Activated CD8-positive, alpha-beta memory T cell treated with anti-CD3 and anti-CD28 coated beads for 48 hours (primary cell): ENCODE measurements around the gene PSMB5.

Experiments used
- DNase-seq, 3 experiments: peaks; one replicate each; pipeline ENCODE4 v3.0.0-alpha.2; 2020; ENCODE audit warnings: low read depth in 2 of 3, low spot score in 2 of 3

PSMB5 gene

DNA sequence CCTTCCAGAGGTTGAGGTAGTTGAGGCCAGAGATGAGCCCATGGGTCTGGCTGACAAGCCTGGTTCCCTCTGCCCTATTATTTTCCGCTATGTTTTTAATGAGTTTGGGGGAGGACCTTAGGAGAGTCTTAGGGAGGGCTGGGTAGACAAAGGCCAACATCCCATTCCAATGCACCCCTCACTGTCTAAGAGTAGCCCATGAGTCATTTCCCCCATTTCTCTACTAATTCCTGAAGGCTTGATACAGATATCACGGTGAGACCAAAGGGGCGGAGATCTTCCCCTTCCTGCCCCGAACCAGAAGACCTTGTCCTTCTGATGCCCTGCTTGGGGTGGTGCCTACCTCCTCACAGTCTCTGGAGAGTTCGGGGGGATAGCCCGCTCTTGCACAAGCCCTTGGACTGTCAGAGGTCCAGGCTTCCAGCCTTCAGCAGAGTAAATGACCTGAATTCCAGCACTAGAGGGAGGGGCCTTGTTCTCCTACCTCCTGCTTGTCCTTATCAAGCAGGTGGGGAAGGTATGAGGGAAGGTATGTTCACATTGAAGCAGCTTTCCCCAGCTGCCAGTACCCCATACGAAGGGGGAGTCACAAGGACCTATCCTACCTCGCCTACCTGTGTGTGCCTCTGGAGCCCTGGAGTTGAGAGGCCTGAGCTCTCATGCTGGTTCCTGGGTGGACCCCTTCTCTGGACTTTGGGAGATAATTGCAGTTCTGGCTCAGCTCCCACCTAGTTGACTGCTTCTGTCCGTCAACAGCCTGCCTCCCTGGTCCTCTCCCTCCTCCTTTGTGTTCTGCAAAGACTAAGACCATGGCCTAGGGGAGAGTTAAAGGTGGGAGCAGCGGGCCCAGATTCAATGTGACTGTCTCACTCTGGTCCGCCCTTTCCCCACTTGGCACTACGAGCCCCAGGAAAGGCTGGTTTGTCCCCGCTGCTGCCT is 11.0 kb upstream of the PSMB5 start:
- no peak for DNase-seq

DNA sequence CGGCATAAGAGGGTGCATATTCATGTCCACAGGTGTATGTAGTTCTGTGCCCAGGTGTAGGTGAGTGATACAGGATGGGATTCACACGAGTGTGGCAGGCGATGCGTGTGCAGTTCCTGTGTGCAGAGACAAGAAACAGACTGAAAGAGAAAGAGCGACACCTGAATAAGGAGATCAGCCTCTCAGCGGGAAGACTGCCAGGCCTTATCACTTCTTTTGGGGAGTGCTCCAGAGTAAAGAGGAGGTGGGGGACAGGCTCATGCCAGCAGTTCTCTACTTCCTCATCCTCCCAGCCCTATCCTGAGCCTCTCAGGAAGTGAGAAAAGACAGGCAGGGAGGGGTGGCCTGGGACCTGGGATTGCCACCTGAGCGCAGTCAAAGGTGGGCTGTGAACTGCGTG is 10.1 kb upstream of the PSMB5 start:
- DNase-seq: no peak

DNA sequence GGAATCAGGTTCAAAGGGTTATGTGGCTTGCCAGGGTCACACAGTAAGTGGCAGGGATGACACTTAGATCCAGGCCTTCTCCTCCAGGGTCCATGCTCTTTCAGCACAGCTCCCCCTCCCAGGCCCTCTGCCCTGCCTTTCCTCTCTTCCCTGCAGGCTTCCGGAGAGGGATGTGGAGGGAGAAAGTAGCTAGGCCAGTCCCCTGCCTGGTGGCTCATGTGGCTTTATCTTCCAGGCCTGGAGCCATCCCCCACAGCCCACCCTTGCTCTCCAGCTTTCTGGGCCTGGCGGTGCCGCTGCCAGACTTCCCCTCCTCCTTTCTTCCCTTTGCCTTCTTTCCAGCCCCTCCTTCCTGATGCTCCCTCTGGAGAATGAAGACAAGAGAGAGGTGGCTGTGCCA is 9.1 kb upstream of the PSMB5 start:
- DNase-seq: no peak

DNA sequence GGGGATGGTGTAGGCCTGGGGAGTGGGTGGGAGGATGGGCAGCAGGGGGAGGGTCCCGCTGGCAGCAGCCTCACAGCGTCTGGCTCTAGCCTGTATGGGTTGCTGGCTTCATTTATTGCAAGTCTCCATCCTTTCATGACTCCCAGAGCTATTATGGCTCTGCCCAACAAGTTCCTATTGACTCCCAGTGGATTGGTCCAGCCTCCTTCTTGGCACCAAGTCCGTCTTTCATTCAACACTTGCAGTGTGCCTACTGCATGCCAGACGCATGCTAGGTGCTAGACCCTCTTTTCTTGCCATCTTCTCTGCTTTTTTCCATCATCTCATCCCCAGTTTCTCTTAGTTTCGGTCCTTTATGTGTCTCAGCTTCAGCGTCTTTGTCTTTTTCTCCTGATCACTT is 8.4 kb upstream of the PSMB5 start:
- DNase-seq: no peak

DNA sequence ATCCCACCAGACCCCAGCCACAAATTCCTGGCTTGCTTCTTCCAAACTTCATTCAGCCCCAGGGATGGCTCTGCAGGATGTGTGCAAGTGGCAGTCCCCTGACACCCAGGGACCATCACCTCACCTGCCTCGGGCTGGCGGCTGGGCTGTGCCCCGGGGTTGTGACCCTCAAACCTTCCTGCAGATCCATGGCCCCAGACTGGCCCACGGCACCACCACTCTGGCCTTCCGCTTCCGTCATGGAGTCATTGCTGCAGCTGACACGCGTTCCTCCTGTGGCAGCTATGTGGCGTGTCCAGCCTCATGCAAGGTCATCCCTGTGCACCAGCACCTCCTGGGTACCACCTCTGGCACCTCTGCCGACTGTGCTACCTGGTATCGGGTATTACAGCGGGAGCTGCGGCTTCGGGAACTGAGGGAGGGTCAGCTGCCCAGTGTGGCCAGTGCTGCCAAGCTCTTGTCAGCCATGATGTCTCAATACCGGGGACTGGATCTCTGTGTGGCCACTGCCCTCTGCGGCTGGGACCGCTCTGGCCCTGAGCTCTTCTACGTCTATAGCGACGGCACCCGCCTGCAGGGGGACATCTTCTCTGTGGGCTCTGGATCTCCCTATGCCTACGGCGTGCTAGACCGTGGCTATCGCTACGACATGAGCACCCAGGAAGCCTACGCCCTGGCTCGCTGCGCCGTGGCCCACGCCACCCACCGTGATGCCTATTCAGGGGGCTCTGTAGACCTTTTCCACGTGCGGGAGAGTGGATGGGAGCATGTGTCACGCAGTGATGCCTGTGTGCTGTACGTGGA is 7.7 kb upstream of the PSMB5 start, which contains the start of gene PSMB11:
Gene PSMB11 (plus strand): TSS at position 51 of the 804 bp plus-strand sequence. CDS start 14 bp downstream, at position 65.
- DNase-seq: no peak

DNA sequence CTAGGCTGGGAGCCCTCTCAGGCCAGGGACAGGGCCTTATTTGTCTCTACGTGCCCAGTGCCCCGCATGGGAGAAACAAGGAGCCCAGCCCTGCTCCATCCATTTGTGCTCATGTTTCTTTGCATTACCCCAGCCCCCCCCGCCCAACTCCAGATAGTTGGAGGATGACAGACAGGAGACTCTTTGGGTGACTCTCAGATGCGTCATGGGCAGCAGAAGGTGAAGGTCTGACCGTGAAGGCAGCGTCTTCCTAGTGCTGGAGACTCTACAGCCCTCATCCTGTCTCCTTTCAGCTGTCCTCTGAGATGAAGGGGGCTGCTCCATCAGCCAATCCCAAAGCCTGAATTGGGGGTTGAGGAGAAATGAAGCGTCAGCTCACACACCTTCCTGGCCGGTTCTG is 7.0 kb upstream of the PSMB5 start:
- no peak for DNase-seq

DNA sequence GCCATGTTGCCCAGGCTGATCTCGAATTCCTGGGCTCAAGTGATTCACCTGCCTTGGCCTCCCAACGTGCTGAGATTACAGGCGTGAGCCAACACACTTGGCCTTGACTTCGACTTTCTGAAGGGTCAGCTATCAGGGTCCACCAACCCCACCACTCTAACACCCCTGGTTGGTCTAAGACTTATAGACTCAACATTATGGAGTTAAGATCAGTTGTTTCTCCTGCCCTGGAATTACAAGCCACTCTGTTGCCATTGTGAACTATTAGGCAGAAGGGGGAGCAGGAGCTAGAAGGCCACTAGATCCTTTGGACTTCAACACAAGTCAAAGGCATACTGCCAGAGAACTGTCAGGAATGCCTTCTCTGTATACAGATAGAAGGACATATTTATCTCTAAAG is 5.4 kb upstream of the PSMB5 start:
- no peak for DNase-seq

DNA sequence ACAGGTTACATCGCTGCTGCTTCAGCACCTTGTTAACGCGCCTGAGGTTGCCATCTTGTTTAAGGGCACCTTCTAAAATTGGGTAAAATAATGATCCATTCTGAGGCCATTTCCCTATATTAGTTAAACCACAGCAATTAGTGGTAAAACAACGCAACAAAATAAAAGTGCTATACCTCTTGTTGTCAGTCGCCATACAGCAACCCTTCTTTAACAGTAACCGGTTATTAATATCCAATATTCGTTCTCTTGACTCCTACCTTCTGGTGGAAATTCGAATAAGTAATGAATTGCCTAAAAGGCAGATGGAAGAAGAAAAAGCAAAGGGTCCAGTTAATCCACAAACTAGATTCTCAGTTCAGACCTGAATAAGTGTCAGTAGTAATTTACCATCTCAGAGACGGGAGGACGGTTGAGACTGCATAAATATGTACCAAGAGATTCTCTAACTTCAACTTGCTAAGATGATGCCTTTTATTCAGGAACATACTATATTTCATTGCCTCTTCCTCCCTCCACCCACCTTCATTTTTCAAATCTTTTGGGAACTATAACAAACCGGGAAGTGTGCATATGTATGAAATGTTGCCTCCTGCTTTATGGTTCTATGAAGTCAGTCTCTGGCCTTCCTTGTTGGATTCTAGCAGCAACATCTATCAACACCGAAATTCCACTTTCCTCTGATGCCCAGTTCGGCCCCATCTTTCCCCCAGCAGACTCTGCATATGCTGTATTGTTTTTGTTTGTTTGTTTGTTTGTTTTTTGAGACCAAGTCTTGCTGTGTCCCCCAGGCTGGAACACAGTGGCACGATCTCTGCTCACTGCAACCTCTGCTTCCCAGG is 824 bp upstream of the PSMB5 start:
- no peak for DNase-seq

DNA sequence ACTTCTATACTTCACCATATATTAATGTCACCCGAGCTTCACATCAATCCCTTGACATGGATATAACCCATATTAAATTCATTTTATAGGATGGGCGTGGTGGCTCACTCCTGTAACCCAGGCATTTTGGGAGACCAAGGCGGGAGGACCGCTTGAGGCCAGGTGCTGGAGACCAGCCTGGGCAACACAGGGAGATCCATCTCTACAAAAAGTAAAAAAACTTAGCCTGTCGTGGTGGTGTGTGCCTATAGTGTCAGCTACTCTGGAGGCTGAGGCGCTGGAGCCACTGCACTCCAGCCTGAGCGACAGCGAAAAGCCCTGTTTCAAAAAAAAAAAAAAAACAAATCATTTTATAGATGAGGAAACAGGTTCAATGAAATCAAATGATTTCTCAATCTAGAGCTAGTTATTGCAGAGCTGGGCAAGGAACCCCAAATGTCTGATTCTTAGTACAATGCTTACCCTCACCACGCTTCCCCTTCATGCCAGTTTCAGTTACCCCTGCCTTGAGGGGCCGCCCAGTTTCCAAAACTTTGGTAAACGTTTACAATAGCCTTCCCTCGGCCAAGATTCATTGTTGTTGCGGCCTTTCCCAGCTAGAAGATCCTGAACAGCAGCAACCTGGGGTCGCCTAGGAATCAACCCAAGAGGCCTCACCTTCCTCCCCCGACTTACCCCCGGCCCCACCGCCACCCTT is 751 bp downstream of the PSMB5 start:
- DNase-seq: no peak

DNA sequence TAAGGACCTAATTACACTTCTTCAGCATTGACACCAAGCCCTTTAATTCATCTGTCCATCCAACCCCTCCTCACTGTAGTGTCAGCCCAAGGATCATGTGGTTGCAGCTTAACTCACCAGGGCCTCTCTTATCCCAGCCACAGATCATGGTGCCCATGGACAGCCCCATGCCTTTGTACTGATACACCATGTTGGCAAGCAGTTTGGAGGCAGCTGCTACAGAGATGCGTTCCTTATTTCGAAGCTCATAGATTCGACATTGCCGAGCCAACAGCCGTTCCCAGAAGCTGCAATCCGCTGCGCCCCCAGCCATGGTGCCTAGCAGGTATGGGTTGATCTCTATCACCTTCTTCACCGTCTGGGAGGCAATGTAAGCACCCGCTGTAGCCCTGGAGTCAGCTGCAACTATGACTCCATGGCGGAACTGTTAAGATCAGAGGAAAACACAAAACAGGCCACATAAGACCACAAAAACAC is 1.4 kb downstream of the PSMB5 start:
- no peak for DNase-seq

DNA sequence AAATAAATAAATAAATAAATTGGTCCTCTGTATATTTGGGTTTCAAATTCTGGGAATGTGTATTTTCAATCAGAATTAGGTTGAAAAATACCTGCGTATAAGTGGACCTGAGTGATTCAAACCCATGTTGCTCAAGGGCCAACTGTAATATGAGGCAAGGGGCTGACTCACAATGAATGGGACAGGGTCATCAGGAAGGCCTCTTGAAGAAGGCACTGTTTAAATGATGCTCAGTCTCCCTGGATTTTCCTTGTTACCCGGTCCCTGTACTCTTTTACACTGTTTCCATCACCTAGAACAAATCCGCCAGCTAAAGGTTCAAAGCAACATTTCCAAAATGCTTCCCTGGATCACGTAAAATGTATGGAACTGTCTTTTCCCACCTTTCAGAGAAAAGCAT is 3.8 kb downstream of the PSMB5 start:
- no peak for DNase-seq

DNA sequence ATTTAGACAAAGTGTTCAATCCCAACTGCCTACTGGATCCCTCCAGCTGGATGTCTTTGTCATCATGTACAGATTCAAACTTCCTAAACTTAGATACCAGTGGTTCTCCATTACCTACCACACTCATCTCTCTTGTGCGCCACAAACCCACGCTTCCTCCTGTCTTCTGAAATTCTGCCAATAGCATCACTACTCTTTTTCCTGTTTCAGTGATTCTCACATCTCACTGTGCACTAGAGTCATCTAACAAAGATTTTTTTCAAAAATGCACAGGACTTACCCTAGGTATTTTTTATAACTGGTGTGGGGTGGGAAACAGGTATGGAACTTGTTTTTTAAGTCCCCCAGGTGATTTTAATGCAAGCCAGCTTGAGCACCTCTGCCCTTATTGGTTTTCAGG is 5.9 kb downstream of the PSMB5 start:
- DNase-seq: no peak

DNA sequence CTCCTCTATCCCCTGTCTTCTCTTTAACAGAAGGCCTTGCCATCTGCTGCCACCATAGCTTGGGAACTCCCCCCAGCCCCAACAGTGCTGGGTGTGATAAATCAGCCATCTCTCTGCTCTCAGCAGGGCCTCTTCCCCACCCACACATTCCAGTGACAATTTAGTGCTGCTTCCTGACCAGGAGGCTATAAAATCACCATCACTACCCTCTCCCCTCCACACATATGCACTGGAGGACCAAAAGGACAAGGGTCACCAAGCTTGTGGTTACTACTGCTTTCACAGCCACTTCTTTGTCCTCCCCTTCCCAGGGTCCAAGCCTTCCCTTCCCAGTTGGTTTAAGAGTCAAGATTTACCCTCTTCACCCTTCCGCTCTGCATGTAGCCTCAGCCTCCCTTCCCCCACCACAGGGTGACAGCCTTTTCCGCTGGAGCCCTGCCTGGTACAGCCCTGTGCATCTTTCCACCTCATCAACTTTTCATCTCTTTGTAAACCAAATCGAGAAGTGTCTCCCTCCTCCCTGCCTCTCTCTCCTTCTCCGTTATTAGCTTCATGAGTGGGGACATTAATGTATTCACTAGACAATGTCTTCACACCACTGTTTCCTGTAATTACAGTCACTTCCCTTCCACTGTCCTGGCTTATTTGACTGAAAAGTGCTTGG is 9.4 kb downstream of the PSMB5 start:
- no peak for DNase-seq

DNA sequence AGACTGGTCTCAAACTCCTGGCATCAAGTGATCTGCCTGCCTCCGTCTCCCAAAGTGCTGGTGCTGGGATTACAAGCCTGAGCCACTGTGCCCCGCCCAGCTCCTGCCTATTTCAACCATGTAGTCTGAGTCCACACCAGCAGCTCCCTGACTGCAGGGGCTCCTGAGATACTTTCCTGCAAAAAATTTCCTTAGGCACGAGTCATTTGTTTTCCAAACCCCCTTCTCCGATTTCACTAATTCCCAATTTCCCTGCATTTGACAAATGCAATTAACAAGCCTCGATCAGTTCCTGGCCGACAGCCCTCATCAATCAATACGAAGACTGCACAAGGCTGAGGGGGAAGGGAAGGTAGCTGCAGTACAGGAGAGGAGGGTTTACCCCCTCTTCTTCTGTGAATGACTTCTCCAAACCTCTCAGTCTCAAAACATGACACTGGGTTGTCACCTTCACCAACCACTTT is 10.1 kb downstream of the PSMB5 start:
- no peak for DNase-seq

DNA sequence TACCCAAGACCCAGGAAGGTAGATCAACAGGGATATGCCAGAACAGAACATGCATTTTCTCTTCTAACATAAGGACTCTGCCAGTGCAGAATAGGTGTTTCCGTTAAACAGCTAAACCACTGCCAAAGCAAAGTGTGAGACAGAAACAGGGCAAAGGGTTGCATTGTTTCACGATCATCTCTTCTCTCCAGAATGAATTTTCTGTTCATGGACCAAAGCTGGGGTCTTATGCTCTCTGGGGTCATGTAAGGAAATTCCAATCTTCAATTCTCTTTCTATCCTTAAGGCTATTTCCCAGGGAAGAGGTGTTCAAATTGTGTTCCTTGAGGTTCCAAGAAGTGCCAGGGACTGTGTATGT is 10.9 kb downstream of the PSMB5 start:
- no peak for DNase-seq

DNA sequence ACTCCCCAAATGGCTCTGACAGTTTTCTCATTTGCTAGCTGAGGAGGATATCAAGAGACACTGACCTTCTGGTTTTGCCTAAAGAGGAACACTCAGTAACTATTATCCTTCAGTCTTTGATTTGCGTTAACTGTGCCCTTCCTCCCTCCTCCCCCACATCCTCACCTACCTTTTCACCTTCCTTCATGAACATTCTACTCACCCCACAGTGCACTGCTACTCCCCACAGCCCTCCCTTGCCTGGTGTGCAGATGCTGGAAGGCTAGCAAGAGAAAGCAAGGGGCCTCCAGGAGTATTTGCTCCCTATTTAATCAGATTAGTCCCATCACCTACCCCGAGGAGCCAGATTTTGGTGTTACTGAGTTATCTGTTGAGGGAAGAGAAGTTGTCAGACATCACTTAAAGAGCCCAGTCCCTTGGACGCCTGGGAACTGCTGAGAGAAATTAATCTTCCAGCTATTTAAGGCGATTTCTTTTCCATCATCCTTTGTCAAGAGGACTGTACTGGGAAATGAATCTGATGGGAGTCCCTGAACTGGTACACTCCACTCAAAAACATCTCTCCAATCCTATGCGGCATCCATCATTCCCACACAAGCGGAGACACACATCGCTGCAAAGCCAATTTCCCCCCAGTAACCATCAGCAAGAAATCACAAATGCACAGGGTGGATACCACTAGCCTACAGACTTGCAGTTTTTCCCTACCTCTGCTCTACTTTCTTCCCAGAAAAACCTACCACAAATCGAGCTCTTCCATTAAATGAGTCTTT is 11.5 kb downstream of the PSMB5 start:
- no peak for DNase-seq

DNA sequence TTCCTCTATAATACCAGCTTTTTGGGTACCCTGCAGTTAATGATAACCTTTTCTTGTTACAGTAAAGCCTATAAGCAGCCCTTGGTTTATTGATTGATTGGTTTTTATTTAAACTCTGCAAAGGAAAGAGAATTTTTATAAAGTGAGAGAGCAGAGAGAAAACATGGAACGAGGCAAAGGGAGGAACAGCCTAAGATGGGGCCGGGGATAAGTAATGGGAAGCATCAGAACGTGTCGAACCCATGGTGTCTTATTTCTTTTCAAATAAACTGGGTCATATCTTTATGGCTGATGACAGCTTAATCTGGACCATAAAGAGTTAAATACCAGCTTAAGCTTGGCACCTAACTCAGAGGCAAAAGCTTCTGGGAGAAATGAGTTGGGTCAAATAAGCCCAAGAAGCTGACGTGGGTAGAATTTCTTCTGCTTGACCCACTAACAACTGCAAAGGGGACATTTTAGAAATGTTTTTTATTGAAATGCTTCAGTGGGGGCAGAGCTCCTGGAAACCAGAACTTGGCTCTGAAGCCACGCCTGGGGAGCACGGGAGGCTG is 12.7 kb downstream of the PSMB5 start:
- DNase-seq: no peak

DNA sequence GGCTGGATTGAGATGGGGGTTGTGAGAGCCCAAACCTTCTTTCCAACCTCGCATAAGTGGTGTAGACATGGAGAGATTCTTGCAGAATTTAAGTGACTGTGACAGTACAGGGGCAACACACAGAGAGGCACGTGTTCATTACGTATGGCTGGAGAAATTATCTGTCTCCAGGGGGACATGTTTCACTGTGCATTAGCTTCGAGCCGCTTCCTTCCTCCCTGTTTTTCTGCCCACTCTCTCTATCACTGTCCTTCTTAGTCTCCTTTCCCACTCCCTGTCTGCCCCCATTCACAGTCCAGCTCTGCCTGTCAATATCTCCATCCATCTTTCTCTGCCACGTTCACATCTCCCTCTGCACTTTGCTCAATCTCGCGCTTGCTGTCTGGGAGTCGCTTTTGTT is 13.3 kb downstream of the PSMB5 start:
- no peak for DNase-seq
